ENCODE results near the gene SP8.

Gene SP8

DNA sequence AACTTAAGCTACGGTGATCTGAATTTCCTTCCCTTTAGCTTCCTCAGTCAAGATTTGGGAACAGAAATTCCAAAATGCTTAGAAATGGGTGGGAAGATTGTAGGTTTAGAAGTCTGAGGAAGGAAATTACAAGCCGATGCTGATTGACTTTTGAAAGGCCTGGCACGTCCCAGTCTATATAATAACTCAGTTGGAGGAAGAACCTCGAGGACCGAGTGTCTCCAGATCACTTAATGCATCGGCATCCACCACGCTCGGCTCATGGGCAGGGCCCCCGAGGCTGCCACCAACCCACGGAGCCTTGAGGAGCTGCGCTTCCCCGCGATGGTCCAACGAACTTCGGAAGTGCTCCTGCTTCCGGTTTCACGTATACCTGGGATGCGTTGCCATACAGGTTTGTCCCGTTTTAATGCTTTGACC is 10.4 kb upstream of the SP8 start:
- Histone ChIP-seq H3K27me3 (ENCODE audit: insufficient read depth, low read depth) (no peaks in the 10 kb centered on the region), H3K4me3 (IDR thresholded peaks at IDR 0.05; ENCODE audit: insufficient read depth, low read depth, low read length) (peak overlapping the region; percentile 56), H3K4me1 (ENCODE audit: low read depth, poor library complexity, severe bottlenecking) (peaks cover 23% of the 10 kb centered on the region), H3K79me2 (ENCODE audit: insufficient read depth, low read depth) (no peaks in the 10 kb centered on the region), H3K9ac (peak overlapping the region; percentile 28; the same call in 1 of the 2 replicates), H3K4me2 (peak overlapping the region; percentile 84), H4K20me1 (ENCODE audit: insufficient read depth) (no peaks in the 10 kb centered on the region), H3K27ac (peak overlapping the region; percentile 10; the same call in 1 of the 2 replicates), H2AFZ (ENCODE audit: low read depth) (peak overlapping the region; percentile 97), H3K36me3 (ENCODE audit: insufficient read depth) (no peaks in the 10 kb centered on the region)
- TF ChIP-seq, protein P1, sequence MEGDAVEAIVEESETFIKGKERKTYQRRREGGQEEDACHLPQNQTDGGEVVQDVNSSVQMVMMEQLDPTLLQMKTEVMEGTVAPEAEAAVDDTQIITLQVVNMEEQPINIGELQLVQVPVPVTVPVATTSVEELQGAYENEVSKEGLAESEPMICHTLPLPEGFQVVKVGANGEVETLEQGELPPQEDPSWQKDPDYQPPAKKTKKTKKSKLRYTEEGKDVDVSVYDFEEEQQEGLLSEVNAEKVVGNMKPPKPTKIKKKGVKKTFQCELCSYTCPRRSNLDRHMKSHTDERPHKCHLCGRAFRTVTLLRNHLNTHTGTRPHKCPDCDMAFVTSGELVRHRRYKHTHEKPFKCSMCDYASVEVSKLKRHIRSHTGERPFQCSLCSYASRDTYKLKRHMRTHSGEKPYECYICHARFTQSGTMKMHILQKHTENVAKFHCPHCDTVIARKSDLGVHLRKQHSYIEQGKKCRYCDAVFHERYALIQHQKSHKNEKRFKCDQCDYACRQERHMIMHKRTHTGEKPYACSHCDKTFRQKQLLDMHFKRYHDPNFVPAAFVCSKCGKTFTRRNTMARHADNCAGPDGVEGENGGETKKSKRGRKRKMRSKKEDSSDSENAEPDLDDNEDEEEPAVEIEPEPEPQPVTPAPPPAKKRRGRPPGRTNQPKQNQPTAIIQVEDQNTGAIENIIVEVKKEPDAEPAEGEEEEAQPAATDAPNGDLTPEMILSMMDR (conservative IDR thresholded peaks at IDR 0.05; ENCODE audit: low read depth, low read length), result no peak

DNA sequence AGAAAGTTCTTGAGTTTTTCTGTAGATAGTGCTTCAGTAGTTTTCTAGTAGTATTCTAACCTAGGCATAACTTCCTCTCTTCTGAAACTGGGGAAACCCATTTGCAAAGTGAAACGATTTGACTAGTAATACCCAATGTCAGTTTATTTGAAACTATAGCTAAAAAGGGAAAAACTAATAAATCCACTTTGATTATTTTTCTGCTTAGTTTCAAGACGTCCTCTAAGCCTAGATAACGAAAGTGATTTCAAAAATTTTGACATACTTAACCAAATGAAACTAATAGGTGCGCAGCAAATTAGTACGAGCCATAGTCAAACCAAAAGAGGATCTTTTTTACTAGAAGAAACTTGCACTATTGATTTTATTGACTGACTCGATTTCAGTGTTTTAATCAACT is 9.8 kb upstream of the SP8 start:
- no peaks in the 10 kb centered on the region for H3K36me3 ChIP-seq (ENCODE audit: insufficient read depth)
- no peaks in the 10 kb centered on the region for H3K27me3 ChIP-seq (ENCODE audit: insufficient read depth, low read depth)
- H3K9ac ChIP-seq, result peak overlapping the region; percentile 28; the same call in 1 of the 2 replicates
- no peaks in the 10 kb centered on the region for H3K79me2 ChIP-seq (ENCODE audit: insufficient read depth, low read depth)
- H3K4me1 ChIP-seq (ENCODE audit: low read depth, poor library complexity, severe bottlenecking), result peaks cover 23% of the 10 kb centered on the region
- H3K27ac ChIP-seq, result no peak overlapping the region
- TF ChIP-seq, protein P1 (conservative IDR thresholded peaks at IDR 0.05; ENCODE audit: low read depth, low read length), result no peak
- H4K20me1 ChIP-seq (ENCODE audit: insufficient read depth), result no peaks in the 10 kb centered on the region
- peak overlapping the region; percentile 97 for H2AFZ ChIP-seq (ENCODE audit: low read depth)
- H3K4me2 ChIP-seq, result peak overlapping the region; percentile 84
- H3K4me3 ChIP-seq (IDR thresholded peaks at IDR 0.05; ENCODE audit: insufficient read depth, low read depth, low read length), result no peak overlapping the region

DNA sequence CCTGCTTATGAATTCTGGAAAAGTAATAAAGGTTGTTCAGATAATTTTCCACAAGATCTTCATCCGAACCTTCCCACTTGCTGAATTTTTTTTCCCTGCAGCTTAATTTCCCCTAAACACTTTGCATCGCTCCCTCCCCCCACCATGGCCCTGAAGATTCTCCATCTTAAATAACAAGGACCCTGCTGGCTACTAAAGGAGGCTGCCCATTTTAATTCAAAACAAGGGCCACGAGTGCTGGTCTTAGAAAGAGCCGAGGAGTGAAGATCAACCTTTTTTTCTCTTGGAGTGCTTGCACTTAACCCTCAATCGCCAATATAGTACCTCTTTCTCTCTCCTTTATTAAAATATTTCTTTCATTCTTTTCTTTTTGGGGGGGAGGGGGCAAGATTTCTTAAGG is 9.2 kb upstream of the SP8 start:
- Histone ChIP-seq H2AFZ (ENCODE audit: low read depth) (no peak overlapping the region), H3K9ac (no peak overlapping the region), H3K79me2 (ENCODE audit: insufficient read depth, low read depth) (no peaks in the 10 kb centered on the region), H3K4me1 (ENCODE audit: low read depth, poor library complexity, severe bottlenecking) (peaks cover 23% of the 10 kb centered on the region), H3K27ac (no peak overlapping the region), H3K4me2 (peak overlapping the region; percentile 84; the same call in 1 of the 2 replicates), H3K27me3 (ENCODE audit: insufficient read depth, low read depth) (no peaks in the 10 kb centered on the region), H4K20me1 (ENCODE audit: insufficient read depth) (no peaks in the 10 kb centered on the region), H3K4me3 (IDR thresholded peaks at IDR 0.05; ENCODE audit: insufficient read depth, low read depth, low read length) (no peak overlapping the region), H3K36me3 (ENCODE audit: insufficient read depth) (no peaks in the 10 kb centered on the region)
- TF ChIP-seq, protein P1 (conservative IDR thresholded peaks at IDR 0.05; ENCODE audit: low read depth, low read length), result no peak

DNA sequence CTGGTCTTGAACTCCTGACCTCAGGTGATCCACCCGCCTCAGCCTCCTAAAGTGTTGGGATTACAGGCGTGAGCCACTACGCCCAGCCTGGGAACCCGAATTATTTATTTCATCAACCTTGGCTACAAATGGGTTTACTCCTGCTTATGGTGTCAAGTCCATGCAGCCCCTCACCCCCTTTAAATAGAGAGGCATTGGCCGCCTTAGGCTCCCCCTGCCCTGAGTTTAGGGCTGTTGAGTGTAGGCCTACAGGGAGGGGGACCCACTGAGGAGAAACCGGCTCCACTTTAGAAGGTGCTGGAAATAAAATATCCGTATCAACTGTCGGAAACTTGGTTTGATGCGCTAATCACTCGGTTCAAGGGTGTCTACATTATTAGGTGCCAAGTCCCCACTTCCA is 8.7 kb upstream of the SP8 start:
- no peaks in the 10 kb centered on the region for H3K36me3 ChIP-seq (ENCODE audit: insufficient read depth)
- no peaks in the 10 kb centered on the region for H3K79me2 ChIP-seq (ENCODE audit: insufficient read depth, low read depth)
- H3K27me3 ChIP-seq (ENCODE audit: insufficient read depth, low read depth), result no peaks in the 10 kb centered on the region
- H2AFZ ChIP-seq (ENCODE audit: low read depth), result no peak overlapping the region
- no peak overlapping the region for H3K4me2 ChIP-seq
- peaks cover 23% of the 10 kb centered on the region for H3K4me1 ChIP-seq (ENCODE audit: low read depth, poor library complexity, severe bottlenecking)
- no peak overlapping the region for H3K4me3 ChIP-seq (IDR thresholded peaks at IDR 0.05; ENCODE audit: insufficient read depth, low read depth, low read length)
- TF ChIP-seq, protein P1 (conservative IDR thresholded peaks at IDR 0.05; ENCODE audit: low read depth, low read length), result no peak
- H4K20me1 ChIP-seq (ENCODE audit: insufficient read depth), result no peaks in the 10 kb centered on the region
- no peak overlapping the region for H3K27ac ChIP-seq
- no peak overlapping the region for H3K9ac ChIP-seq

Data from KMS-11 (cell line).